ENCODE results near the gene PDLIM7.

The PDLIM7 gene

DNA sequence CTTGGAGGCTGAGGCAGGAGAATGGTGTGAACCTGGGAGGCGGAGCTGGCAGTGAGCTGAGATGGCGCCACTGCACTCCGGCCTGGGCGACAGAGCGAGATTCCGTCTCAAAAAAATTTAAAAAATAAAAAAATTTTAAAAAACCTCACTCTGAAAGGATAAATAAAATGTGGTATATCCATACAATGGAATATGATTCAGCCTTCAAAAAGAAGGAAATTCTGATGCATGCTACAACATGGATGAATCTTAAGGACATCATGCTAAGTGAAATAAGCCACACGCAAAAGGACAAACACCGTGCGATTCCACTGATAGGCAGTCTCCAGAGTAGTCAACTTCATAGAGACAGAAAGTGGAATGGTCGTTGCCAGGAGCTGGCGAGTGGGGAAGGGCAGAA, 32.4 kb downstream of the PDLIM7 start:
- in situ Hi-C loops (cut with MboI; ENCODE audit: low sequenced_read_pairs, unreplicated experiment): no loop called here
- TF ChIP-seq, protein P1, sequence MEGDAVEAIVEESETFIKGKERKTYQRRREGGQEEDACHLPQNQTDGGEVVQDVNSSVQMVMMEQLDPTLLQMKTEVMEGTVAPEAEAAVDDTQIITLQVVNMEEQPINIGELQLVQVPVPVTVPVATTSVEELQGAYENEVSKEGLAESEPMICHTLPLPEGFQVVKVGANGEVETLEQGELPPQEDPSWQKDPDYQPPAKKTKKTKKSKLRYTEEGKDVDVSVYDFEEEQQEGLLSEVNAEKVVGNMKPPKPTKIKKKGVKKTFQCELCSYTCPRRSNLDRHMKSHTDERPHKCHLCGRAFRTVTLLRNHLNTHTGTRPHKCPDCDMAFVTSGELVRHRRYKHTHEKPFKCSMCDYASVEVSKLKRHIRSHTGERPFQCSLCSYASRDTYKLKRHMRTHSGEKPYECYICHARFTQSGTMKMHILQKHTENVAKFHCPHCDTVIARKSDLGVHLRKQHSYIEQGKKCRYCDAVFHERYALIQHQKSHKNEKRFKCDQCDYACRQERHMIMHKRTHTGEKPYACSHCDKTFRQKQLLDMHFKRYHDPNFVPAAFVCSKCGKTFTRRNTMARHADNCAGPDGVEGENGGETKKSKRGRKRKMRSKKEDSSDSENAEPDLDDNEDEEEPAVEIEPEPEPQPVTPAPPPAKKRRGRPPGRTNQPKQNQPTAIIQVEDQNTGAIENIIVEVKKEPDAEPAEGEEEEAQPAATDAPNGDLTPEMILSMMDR (IDR thresholded peaks at IDR 0.05; ENCODE audit: borderline replicate concordance, control extremely low read depth, extremely low read depth, insufficient read depth, missing control alignments): no peak
- DNase-seq (ENCODE audit: low spot score): no peak

DNA sequence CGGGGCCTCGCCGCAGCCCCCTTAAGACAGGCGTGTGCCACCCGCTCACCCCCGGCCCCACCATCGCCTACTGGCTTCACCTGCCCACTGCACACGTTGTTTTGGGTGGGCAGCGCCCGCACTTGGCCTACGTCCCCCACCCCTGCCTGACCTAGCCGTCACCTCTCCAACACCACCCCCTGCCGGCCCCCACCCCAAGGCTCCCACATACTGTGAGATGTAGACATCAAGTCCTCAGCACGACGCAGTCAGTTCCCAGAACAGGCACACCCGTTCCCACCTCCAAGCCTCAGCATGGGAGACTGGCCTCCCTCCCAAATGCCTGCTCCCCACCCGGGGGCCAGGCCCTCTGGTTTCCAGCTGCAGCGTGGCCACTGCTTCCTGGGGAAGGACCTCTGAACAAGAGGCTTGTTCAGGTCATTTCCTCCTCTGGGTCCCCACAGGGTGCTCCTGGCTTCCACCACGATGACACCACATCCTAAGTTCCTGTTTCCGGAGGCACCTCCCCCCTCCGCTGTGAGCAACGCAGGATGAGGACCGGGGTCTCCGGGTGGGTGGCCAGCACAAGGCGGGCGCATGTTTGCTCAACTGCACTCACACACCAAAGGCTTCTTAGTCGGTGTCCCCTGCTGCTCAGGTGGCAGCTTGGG, 35.3 kb downstream of the PDLIM7 start:
- no peak for DNase-seq (ENCODE audit: low spot score)
- in situ Hi-C loops (cut with MboI; ENCODE audit: low sequenced_read_pairs, unreplicated experiment): no loop called here
- TF ChIP-seq, protein P1 (IDR thresholded peaks at IDR 0.05; ENCODE audit: borderline replicate concordance, control extremely low read depth, extremely low read depth, insufficient read depth, missing control alignments): no peak

DNA sequence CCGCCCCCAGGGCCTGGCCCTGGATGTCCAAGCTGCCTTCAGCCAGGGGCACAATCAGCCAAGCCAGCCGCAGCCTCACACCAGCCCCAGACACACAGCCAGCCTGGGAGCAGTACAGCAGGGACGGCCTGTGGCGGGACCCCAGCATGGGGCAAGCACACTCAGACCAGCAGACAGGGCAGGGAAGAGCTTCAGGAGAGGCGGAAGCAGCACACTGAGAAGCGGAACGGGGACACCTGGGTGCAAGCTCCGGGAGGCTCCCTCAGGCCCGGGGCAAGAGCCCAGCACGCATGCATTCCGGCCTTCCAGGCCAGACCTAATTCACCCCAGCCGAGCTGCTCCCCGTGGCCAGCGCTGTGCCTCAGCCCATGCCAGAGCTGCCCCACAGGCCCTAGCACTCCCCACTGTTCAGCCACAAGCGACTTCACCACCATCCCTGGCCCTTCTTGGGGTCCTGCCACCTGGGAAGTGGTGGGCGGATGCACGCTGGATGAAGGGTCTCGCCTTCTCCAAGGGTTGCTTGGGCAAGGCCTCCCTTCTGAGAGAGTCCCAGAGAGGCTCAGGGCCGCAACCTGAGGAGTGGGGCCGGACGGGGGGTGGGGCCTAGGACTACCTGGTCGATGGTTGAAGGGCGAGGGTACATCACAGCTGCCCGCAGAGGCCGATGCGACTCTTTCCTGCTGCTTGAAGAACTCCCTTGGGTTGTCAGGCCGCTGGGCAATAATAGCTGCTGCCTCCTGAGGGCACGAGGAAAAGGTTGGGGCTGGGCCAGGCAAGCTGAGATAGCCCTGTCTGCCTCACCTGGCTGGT, 37.4 kb downstream of the PDLIM7 start:
- TF ChIP-seq, protein P1 (IDR thresholded peaks at IDR 0.05; ENCODE audit: borderline replicate concordance, control extremely low read depth, extremely low read depth, insufficient read depth, missing control alignments): no peak
- DNase-seq (ENCODE audit: low spot score): no peak
- in situ Hi-C loops (cut with MboI; ENCODE audit: low sequenced_read_pairs, unreplicated experiment): loop anchor here (10.0 kb wide), 1 partner anchor 55 kb away; the partner anchor contains the start of genes F12 and PFN3

DNA sequence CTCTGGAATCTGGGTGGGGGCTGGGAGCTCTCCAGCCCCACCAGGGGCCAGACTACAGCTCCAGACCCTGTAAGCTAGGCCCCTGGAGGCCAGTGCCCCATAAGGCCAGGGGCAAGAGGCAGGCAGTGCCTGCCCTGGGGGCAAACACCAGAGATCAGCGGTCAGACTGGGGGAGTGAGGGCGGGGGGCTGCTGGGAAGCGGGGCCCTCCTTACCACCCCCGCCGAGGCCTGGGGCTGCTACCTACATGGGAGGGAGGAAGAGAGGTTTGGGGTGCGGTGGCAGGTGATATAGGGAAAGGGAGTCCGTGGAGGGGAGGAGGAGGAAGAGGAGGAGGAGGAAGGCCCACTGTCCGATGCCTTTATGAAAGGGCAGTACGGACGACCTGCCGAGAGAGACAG, 38.0 kb downstream of the PDLIM7 start:
- in situ Hi-C loops (cut with MboI; ENCODE audit: low sequenced_read_pairs, unreplicated experiment): loop anchor here (10.0 kb wide), 1 partner anchor 55 kb away; the partner anchor contains the start of genes F12 and PFN3
- DNase-seq (ENCODE audit: low spot score): no peak
- TF ChIP-seq, protein P1 (IDR thresholded peaks at IDR 0.05; ENCODE audit: borderline replicate concordance, control extremely low read depth, extremely low read depth, insufficient read depth, missing control alignments): no peak

DNA sequence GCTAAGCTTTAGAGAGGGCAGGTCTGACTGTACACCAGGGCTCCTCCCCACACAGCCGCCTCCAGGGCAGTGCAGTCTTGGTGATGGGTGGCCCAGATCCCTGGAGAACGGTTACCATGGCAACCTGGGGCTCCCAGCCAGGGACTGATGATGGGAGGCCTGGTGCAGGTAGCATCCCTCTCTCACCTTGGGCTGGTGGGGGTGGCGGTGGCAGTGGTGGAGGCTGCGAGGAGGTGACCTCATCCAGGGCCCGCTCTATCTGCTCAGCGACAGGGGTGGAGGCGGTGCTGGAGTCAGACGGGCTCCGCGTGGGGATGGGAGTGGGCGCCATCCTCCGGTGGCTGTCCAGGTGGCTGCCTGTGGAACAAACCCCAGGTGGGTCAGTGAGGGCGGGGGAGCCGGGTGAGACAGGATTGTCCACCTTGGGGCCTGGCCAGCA, 38.5 kb downstream of the PDLIM7 start:
- in situ Hi-C loops (cut with MboI; ENCODE audit: low sequenced_read_pairs, unreplicated experiment): loop anchor here (10.0 kb wide), 1 partner anchor 54 kb away; the partner anchor contains the start of genes F12 and PFN3
- TF ChIP-seq, protein P1 (IDR thresholded peaks at IDR 0.05; ENCODE audit: borderline replicate concordance, control extremely low read depth, extremely low read depth, insufficient read depth, missing control alignments): no peak
- no peak for DNase-seq (ENCODE audit: low spot score)

DNA sequence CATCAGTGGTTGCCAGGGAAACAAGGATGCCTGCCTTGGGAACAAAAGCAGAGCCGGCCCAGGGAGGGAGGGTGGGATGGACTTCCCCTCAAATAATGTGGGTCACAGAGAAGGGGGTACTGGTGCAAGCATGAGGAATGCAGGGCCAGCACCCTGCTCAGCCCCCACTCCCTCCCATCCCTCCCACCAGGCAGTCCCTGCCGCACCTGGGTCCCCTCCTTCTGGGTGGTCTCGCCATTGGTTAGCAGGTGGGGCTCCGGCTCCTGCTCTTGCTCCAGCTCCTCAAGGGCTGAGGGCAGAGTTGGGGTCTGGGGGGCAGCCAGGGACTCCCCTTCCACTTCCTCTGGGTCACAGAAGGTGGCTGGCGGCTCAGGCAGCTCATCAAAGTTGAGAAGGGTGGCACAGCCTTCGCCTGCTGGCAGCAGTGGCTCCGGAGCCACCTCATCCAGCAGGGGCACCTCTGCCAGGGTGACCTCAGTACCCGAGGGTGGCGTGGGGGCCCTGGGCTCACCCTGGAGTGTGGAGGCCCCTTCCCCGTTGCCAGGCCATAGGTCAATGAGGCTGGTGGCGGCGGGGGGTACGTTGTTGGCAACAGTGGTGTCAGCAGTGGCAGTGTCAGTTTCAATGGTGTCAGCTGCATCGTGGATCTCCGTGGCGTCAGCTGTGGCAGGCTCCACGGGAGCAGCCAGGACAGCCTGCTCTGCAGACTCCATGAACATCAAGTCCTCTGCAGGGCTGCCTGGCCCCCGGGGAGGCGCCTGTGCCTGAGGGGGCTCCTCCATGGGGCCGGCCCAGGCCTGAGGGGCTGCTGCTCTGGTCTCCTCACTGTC, 39.3 kb downstream of the PDLIM7 start:
- in situ Hi-C loops (cut with MboI; ENCODE audit: low sequenced_read_pairs, unreplicated experiment): loop anchor here (10.0 kb wide), 1 partner anchor 53 kb away; the partner anchor contains the start of genes F12 and PFN3
- no peak for DNase-seq (ENCODE audit: low spot score)
- TF ChIP-seq, protein P1 (IDR thresholded peaks at IDR 0.05; ENCODE audit: borderline replicate concordance, control extremely low read depth, extremely low read depth, insufficient read depth, missing control alignments): no peak

Measured in GM13976 (cell line).